SKM-1 (cell line): ENCODE measurements around the gene TMEM179.

Source experiments
- DNase-seq: peaks from one replicate; lab custom pipeline; 2025; ENCODE audit not compliant: unreplicated experiment; lab: John Stamatoyannopoulos, UW

TMEM179 gene

GRCh38 chr14:104547310-104547997 lies 57.1 kb downstream of the TMEM179 start:
- DNase-seq, result no peak

DNA sequence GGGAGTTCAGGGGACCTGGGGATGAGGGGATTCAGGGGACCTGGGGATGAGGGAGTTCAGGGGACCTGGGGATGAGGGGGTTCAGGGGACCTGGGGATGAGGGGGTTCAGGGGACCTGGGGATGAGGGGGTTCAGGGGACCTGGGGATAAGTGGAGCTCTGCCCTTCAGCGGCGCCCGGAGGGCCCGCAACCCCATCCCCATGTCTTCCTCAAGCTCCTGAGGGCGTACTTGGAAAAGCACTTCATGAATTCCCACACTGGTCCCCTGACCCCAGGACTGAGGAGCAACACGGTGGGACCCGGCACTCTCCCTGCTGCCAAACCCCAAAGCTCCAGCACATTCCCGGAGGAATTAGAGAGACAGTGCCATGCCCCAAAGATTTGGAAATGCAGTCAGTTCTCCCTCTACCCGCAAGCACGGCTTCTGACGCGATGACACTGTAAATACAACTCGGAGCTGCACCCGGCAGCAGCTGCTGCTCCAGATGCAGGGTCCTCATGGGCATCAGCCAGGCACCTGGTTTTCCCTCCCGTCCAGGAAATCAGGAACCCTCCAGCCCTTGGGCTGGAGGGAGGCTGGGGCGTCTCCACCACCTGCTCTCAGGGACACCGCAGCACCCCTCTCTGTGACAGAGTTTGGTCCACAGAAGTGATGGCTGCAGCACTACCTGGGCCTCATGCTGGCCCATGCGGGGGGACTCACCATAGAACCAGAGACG lies 57.8 kb downstream of the TMEM179 start:
- no peak for DNase-seq

GRCh38 chr14:104545942-104546501 lies 58.5 kb downstream of the TMEM179 start:
- no peak for DNase-seq

DNA sequence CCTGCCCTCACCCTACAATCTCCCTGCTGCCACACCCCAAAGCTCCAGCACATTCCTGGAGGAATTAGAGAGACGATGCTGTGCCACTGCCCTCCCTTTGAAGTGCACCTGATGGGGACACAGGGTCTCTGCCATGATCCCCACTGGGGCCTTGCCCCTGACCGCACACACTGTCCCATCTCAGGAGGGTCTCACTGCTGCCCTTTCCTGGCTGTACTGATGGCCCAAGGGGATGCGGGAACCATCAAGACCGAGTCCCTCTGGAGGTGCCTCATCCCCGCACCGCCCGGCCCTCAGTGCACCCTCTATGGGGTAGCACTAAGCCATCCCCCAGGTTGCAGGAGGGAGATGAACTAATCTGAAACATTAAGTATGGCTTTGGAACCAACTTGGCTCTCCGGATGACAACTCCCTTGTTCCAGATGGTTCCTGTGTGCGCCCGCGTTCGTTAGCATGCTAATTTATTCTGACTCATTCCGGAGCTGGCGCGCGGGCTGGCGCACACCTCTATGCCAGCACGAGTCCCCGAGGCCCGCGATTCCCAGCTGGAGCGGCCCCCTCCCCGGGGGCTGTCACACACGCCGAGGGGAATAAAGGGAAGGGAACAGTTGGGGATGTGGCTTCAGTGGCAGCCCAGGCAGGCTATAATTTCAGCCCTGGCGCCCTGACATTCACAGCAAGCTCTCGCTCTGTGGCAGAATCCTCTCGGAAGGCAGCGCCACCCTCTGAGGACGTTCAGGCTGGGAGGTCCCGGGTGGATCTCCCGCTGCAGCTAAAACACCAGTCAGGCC lies 59.2 kb downstream of the TMEM179 start:
- no peak for DNase-seq

DNA sequence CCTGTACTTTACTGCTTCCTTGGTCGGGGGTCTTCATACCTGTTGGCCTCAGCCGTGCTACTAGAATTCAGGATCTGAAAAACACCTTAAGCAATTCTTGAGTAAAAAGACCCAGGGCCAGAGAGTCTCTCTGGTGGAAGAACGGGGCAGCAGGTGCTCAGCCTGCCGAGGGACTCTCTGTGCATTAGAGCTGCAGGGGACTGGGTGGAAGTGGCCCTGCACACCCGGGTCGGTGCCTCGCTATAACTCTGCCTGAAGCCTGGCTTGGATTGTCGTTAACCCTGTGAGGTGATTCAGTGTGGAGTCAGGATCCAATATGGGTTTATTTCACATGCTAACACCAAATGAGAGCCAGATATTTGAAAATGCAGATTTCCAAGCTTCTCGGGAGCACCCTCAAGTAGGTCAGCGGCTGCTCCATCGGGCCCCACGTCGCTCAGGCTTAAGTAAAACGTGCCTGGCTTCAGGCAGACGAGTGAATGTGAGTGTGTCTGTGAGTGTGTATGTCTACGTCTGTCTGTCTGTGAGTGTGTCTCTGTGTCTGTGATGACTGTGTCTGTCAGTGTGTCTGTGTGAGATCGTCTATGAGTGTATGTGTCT lies 60.1 kb downstream of the TMEM179 start:
- DNase-seq, result no peak

GRCh38 chr14:104542871-104543830 lies 61.4 kb downstream of the TMEM179 start:
- DNase-seq, result no peak

- DNase-seq, result no peak
Observed at GRCh38 chr14:104541905-104542465, 62.6 kb downstream of the TMEM179 start.
